Nephron (organoid): ENCODE measurements around the gene SPAG4.

ENCODE experiments used
- H3K27ac Mint-ChIP-seq, 3 experiments: 2 replicates each; pipeline ENCODE4 v1.8.0; 2020; ENCODE audit warnings: mixed read lengths in 3 of 3, mild to moderate bottlenecking in 2 of 3, moderate library complexity in 1 of 3
- H3K27me3 Mint-ChIP-seq: 2 replicates; pipeline ENCODE4 v1.8.0; 2021; ENCODE audit warnings: low read depth, mild to moderate bottlenecking, moderate library complexity, mixed read lengths
- H3K36me3 Mint-ChIP-seq: 2 replicates; pipeline ENCODE4 v1.8.0; 2020; ENCODE audit warnings: low read depth, mixed read lengths
- H3K4me1 Mint-ChIP-seq: 2 replicates; pipeline ENCODE4 v1.8.0; 2020; ENCODE audit warnings: mixed read lengths
- H3K4me3 Mint-ChIP-seq, 3 experiments: 2 replicates each; pipeline ENCODE4 v1.8.0; 2020; ENCODE audit warnings: mild to moderate bottlenecking in 3 of 3, mixed read lengths in 3 of 3, moderate library complexity in 2 of 3
- H3K9me3 Mint-ChIP-seq: 2 replicates; pipeline ENCODE4 v1.8.0; 2020; ENCODE audit warnings: mixed read lengths
- TF ChIP-seq, protein P1 (sequence below), 3 experiments: fragments of 200-600 bp; sonication (generic); IDR thresholded peaks; one replicate each; pipeline ENCODE4 v1.5.0; 2021; ENCODE audit warnings: antibody characterized with exemption in 3 of 3; ENCODE audit not compliant: unreplicated experiment in 3 of 3

The SPAG4 gene

DNA sequence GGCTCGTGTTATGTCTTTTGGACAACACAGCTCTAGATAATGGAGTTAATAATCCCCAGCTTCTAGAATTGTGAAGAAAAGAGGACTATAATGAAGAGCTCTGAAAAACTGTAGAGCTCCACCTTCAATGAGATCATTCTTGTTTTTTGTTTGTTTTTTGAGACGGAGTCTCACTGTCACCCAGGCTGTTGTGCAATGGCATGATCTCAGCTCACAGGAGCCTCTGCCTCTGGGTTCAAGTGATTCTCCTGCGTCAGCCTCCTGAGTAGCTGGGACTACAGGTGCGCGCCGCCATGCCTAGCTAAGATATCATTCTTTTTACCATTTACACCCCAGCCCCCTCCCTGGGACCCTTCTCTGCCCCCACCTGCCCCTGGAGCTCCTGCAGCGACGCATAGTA lies 37.2 kb upstream of the SPAG4 start:
- H3K4me1 Mint-ChIP-seq: no peaks in the 10 kb centered on the region
- H3K4me3 Mint-ChIP-seq: no peak overlapping the region
- H3K9me3 Mint-ChIP-seq: peaks cover 7% of the 10 kb centered on the region
- no peak overlapping the region for H3K27ac Mint-ChIP-seq
- peaks cover 6% of the 10 kb centered on the region for H3K27me3 Mint-ChIP-seq
- H3K36me3 Mint-ChIP-seq: peaks cover 10% of the 10 kb centered on the region
- TF ChIP-seq, protein P1, sequence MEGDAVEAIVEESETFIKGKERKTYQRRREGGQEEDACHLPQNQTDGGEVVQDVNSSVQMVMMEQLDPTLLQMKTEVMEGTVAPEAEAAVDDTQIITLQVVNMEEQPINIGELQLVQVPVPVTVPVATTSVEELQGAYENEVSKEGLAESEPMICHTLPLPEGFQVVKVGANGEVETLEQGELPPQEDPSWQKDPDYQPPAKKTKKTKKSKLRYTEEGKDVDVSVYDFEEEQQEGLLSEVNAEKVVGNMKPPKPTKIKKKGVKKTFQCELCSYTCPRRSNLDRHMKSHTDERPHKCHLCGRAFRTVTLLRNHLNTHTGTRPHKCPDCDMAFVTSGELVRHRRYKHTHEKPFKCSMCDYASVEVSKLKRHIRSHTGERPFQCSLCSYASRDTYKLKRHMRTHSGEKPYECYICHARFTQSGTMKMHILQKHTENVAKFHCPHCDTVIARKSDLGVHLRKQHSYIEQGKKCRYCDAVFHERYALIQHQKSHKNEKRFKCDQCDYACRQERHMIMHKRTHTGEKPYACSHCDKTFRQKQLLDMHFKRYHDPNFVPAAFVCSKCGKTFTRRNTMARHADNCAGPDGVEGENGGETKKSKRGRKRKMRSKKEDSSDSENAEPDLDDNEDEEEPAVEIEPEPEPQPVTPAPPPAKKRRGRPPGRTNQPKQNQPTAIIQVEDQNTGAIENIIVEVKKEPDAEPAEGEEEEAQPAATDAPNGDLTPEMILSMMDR (IDR thresholded peaks at IDR 0.05; ENCODE audit: unreplicated experiment in 3 of 3): no peak

DNA sequence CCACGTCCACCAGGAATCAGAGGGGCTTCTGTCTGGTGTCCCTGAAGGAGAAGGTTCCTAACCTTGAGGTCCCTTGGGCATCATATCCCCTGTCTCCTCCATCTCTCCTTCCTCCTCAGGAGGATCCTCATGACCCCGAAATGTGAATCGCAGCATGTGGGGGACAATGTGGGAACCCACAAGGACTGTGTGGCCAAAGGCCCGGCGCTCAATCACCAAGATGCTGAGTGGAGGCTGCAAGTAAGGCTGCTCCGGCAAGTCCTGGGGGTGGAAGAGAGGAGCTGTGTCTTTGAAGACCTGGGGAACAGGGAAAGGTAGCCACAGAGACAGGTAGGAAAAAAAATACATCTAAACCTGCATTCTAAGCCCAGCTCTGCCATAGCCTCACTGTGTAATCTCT lies 36.4 kb upstream of the SPAG4 start:
- peaks cover 3% of the 10 kb centered on the region for H3K9me3 Mint-ChIP-seq

GRCh38 chr20:35582131-35582530 lies 33.5 kb upstream of the SPAG4 start:
- H3K4me1 Mint-ChIP-seq: no peaks in the 10 kb centered on the region
- no peaks in the 10 kb centered on the region for H3K36me3 Mint-ChIP-seq
- H3K9me3 Mint-ChIP-seq: no peaks in the 10 kb centered on the region
- H3K27ac Mint-ChIP-seq: no peak overlapping the region
- TF ChIP-seq, protein P1 (IDR thresholded peaks at IDR 0.05; ENCODE audit: unreplicated experiment in 3 of 3): no peak
- no peaks in the 10 kb centered on the region for H3K27me3 Mint-ChIP-seq
- no peak overlapping the region for H3K4me3 Mint-ChIP-seq

More for the DNA sequence above, 36.4 kb upstream of the SPAG4 start:
- Mint-ChIP-seq H3K27ac (no peak overlapping the region), H3K4me1 (no peaks in the 10 kb centered on the region), H3K4me3 (no peak overlapping the region), H3K27me3 (peaks cover 6% of the 10 kb centered on the region), H3K36me3 (peaks cover 6% of the 10 kb centered on the region)
- TF ChIP-seq, protein P1 (IDR thresholded peaks at IDR 0.05; ENCODE audit: unreplicated experiment in 3 of 3): no peak

GRCh38 chr20:35582741-35583404 lies 32.8 kb upstream of the SPAG4 start:
- no peak overlapping the region for H3K4me3 Mint-ChIP-seq
- H3K27me3 Mint-ChIP-seq: no peaks in the 10 kb centered on the region
- H3K4me1 Mint-ChIP-seq: no peaks in the 10 kb centered on the region
- H3K36me3 Mint-ChIP-seq: no peaks in the 10 kb centered on the region
- no peaks in the 10 kb centered on the region for H3K9me3 Mint-ChIP-seq
- no peak overlapping the region for H3K27ac Mint-ChIP-seq
- TF ChIP-seq, protein P1 (IDR thresholded peaks at IDR 0.05; ENCODE audit: unreplicated experiment in 3 of 3): no peak

DNA sequence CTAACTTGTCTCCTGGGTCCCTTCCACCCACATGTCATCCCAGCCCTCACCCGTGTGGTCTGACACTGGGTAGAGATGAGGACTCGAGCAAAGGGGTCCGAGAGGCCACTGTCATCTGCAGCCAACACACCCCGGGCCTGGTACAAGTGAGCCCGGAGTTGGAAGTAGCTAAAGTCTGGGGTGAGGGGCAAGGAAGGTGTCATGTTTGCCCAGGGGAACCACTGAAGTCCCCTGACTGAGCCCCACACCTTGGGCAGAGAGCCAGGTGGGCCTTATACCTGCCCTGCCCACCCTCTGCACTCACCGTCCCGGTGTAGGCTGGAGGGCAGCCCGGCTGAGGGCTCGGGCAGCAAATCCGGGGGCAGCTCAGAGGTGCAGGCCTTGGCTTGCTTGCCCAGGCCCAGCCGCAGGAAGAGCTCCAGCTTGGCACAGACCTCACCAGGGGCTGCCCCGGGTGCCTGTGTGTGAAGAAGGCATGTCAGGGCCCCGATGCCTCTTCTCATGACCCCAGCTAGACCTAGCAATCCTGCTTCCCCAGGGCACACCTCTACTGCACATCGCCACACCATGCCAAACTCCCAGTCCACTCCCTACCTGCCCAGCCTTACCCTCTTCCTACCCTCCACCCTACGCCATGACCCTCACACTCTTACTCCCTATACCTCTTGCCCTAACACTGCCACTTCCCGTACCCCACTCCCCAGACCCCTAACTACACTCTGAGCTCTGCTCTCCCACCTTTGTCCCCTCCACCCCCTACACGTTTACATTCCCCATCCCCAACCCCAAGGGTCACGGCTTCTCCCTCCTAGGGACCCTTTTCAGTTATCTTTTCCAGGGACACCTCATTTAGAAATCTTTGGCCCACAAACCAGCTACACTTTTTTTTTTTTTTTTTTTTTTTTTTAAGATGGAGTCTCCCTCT lies 31.7 kb upstream of the SPAG4 start:
- Mint-ChIP-seq H3K36me3 (no peaks in the 10 kb centered on the region), H3K27ac (no peak overlapping the region), H3K4me1 (no peaks in the 10 kb centered on the region), H3K27me3 (no peaks in the 10 kb centered on the region), H3K9me3 (no peaks in the 10 kb centered on the region), H3K4me3 (no peak overlapping the region)
- TF ChIP-seq, protein P1 (IDR thresholded peaks at IDR 0.05; ENCODE audit: unreplicated experiment in 3 of 3): no peak
